HepG2 (cell line): ENCODE results near the gene FAM228A. TPM values are rescaled to one million over a fixed set of nuclear protein-coding genes. Genes with fewer than 3 reads are reported as not detected.

Experiments
- DPF2 ChIP-seq: sonication (generic); formaldehyde crosslinking; IDR thresholded peaks from 2 replicates; pipeline ENCODE4 v1.4.0; 2020; ENCODE audit warnings: mild to moderate bottlenecking, low read depth, missing genetic modification reagents, borderline replicate concordance
- DR1 ChIP-seq: sonication (generic); formaldehyde crosslinking; IDR thresholded peaks from 2 replicates; pipeline ENCODE4 v1.8.0; 2021; ENCODE audit warnings: mild to moderate bottlenecking, missing genetic modification reagents, inconsistent platforms
- ERF ChIP-seq: IDR thresholded peaks from 2 replicates; pipeline ENCODE4 v1.6.1; 2018; ENCODE audit warnings: missing biosample characterization, missing genetic modification reagents
- GLI4 ChIP-seq: sonication (generic); formaldehyde crosslinking; IDR thresholded peaks from 2 replicates; pipeline ENCODE4 v1.5.1; 2020; ENCODE audit warnings: missing genetic modification reagents, mild to moderate bottlenecking, moderate library complexity, borderline replicate concordance
- KLF9 ChIP-seq: IDR thresholded peaks from 2 replicates; pipeline ENCODE4 v1.6.1; 2016; ENCODE audit warnings: low read depth
- MAF1 ChIP-seq: sonication (generic); formaldehyde crosslinking; IDR thresholded peaks from 2 replicates; pipeline ENCODE4 v1.5.0; 2020; ENCODE audit warnings: missing genetic modification reagents, borderline replicate concordance
- RXRB ChIP-seq: IDR thresholded peaks from 2 replicates; pipeline ENCODE4 v1.6.1; 2016; ENCODE audit warnings: borderline replicate concordance, missing genetic modification reagents, missing compliant biosample characterization
- SATB2 ChIP-seq: sonication (generic); formaldehyde crosslinking; IDR thresholded peaks from 2 replicates; pipeline ENCODE4 v1.5.0; 2020; ENCODE audit warnings: missing genetic modification reagents
- SKI ChIP-seq: fragments of 450-650 bp; IDR thresholded peaks from one replicate; pipeline ENCODE4 v1.6.1; 2018; ENCODE audit warnings: mild to moderate bottlenecking; ENCODE audit not compliant: partially characterized antibody
- TGIF2 ChIP-seq: IDR thresholded peaks from 2 replicates; pipeline ENCODE4 v1.6.1; 2016; ENCODE audit warnings: control low read depth, missing compliant biosample characterization
- TSC22D2 ChIP-seq: sonication (generic); formaldehyde crosslinking; IDR thresholded peaks from 2 replicates; pipeline ENCODE4 v1.5.1; 2020; ENCODE audit warnings: missing genetic modification reagents, mild to moderate bottlenecking, borderline replicate concordance
- USF2 ChIP-seq, 2 experiments: sonication (generic) in 1 of 2; formaldehyde crosslinking in 1 of 2; IDR thresholded peaks; 2 replicates each; pipeline versions ENCODE4 v1.5.1 to v1.6.1; 2011 to 2020; ENCODE audit warnings: borderline replicate concordance in 1 of 2, low read depth in 1 of 2, low read length in 1 of 2, mild to moderate bottlenecking in 1 of 2, missing genetic modification reagents in 1 of 2, moderate library complexity in 1 of 2
- ZBTB21 ChIP-seq: sonication (generic); formaldehyde crosslinking; IDR thresholded peaks from 2 replicates; pipeline ENCODE4 v1.4.0; 2020; ENCODE audit warnings: missing genetic modification reagents
- ZNF20 ChIP-seq: sonication (generic); formaldehyde crosslinking; IDR thresholded peaks from 2 replicates; pipeline ENCODE4 v1.4.0; 2020; ENCODE audit warnings: mild to moderate bottlenecking, moderate library complexity, missing genetic modification reagents
- ZNF292 ChIP-seq: sonication (generic); formaldehyde crosslinking; IDR thresholded peaks from 2 replicates; pipeline ENCODE4 v1.8.1; 2022; ENCODE audit warnings: mild to moderate bottlenecking, low read depth, missing genetic modification reagents, borderline replicate concordance
- ZNF562 ChIP-seq: sonication (generic); formaldehyde crosslinking; IDR thresholded peaks from 2 replicates; pipeline ENCODE4 v1.8.0; 2022; ENCODE audit warnings: missing genetic modification reagents, borderline replicate concordance
- ZNF776 ChIP-seq: sonication (generic); formaldehyde crosslinking; IDR thresholded peaks from 2 replicates; pipeline ENCODE4 v1.4.0; 2020; ENCODE audit warnings: mild to moderate bottlenecking, missing genetic modification reagents
- ZSCAN12 ChIP-seq: sonication (generic); formaldehyde crosslinking; IDR thresholded peaks from 2 replicates; pipeline ENCODE4 v1.9.0; 2021; ENCODE audit warnings: mild to moderate bottlenecking, missing genetic modification reagents
- ZSCAN30 ChIP-seq: sonication (generic); formaldehyde crosslinking; IDR thresholded peaks from 2 replicates; pipeline ENCODE4 v1.5.0; 2020; ENCODE audit warnings: mild to moderate bottlenecking, missing genetic modification reagents
- polyA plus RNA-seq, 8 experiments: library from polyadenylated mRNA; depleted of rRNA in 3 of 8; stranded (reverse) in 7 of 8; unstranded in 1 of 8; fragments of >200 nt; fragmentation: Illumina TruSeq in 4 of 8; extraction: Trizol in 4 of 8; gene quantifications; 2 replicates each; pipeline versions ENCODE4 v1.2.1 to v1.2.3, GENCODE V29; 2011 to 2016; ENCODE audit warnings: low read depth in 4 of 8, missing spikeins in 1 of 8, mixed read lengths in 1 of 8; ENCODE audit not compliant: insufficient read depth in 1 of 8
- total RNA-seq, 5 experiments: library from RNA; depleted of rRNA; stranded (reverse); fragments of >200 nt; fragmentation: Illumina TruSeq; extraction: Trizol; gene quantifications; 2 replicates each; pipeline ENCODE4 v1.2.3, GENCODE V29; 2016; ENCODE audit warnings: low read depth in 1 of 5
- TF ChIP-seq, protein P1 (sequence below): sonication (generic); formaldehyde crosslinking; IDR thresholded peaks from 2 replicates; pipeline ENCODE4 v1.5.1; 2020; ENCODE audit warnings: mild to moderate bottlenecking, missing genetic modification reagents, moderate library complexity
- TF ChIP-seq, protein P2 (sequence below): IDR thresholded peaks from 2 replicates; pipeline ENCODE4 v1.6.1; 2016; ENCODE audit warnings: missing compliant biosample characterization, missing genetic modification reagents, borderline replicate concordance
- TF ChIP-seq, protein P3 (sequence below): sonication (generic); formaldehyde crosslinking; IDR thresholded peaks from 2 replicates; pipeline ENCODE4 v1.5.0; 2020; ENCODE audit warnings: missing genetic modification reagents, mild to moderate bottlenecking, borderline replicate concordance
- TF ChIP-seq, protein P4 (sequence below): IDR thresholded peaks from 2 replicates; pipeline ENCODE4 v1.6.1; 2016; ENCODE audit warnings: mild to moderate bottlenecking

The FAM228A gene
- total and polyA plus RNA-seq, 2 of the 13 experiments (the other 11 are each of a cell fraction or from before 2014, with no cell fraction given), result not detected

- TF ChIP-seq GLI4 (CRISPR knock-in tag) (no peak), ZSCAN30 (CRISPR knock-in tag) (no peak), MAF1 (CRISPR knock-in tag) (no peak), SKI (no peak), ZBTB21 (CRISPR knock-in tag) (no peak), ZNF20 (no peak), TGIF2 (no peak), DPF2 (CRISPR knock-in tag) (no peak), RXRB (0 out of 2 replicates have a peak, but pooled peaks have one; percentile 21), ZNF292 (CRISPR knock-in tag) (no peak), ZSCAN12 (CRISPR knock-in tag) (no peak), TSC22D2 (CRISPR knock-in tag) (no peak), ERF (CRISPR knock-in tag) (peak; percentile 67; the same call in 1 of the 2 replicates), DR1 (no peak), USF2 (IDR thresholded peaks at IDR 0.05; ENCODE audit: low read depth, low read length) (no peak), USF2 (CRISPR knock-in tag; IDR thresholded peaks at IDR 0.05; ENCODE audit: borderline replicate concordance) (no peak), KLF9 (no peak), ZNF562 (CRISPR knock-in tag) (no peak), ZNF776 (CRISPR knock-in tag) (no peak), SATB2 (CRISPR knock-in tag) (no peak)
- TF ChIP-seq, protein P1, sequence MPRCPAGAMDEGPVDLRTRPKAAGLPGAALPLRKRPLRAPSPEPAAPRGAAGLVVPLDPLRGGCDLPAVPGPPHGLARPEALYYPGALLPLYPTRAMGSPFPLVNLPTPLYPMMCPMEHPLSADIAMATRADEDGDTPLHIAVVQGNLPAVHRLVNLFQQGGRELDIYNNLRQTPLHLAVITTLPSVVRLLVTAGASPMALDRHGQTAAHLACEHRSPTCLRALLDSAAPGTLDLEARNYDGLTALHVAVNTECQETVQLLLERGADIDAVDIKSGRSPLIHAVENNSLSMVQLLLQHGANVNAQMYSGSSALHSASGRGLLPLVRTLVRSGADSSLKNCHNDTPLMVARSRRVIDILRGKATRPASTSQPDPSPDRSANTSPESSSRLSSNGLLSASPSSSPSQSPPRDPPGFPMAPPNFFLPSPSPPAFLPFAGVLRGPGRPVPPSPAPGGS, result no peak
- TF ChIP-seq, protein P2, sequence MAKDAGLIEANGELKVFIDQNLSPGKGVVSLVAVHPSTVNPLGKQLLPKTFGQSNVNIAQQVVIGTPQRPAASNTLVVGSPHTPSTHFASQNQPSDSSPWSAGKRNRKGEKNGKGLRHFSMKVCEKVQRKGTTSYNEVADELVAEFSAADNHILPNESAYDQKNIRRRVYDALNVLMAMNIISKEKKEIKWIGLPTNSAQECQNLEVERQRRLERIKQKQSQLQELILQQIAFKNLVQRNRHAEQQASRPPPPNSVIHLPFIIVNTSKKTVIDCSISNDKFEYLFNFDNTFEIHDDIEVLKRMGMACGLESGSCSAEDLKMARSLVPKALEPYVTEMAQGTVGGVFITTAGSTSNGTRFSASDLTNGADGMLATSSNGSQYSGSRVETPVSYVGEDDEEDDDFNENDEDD (CRISPR knock-in tag), result no peak
- TF ChIP-seq, protein P3, sequence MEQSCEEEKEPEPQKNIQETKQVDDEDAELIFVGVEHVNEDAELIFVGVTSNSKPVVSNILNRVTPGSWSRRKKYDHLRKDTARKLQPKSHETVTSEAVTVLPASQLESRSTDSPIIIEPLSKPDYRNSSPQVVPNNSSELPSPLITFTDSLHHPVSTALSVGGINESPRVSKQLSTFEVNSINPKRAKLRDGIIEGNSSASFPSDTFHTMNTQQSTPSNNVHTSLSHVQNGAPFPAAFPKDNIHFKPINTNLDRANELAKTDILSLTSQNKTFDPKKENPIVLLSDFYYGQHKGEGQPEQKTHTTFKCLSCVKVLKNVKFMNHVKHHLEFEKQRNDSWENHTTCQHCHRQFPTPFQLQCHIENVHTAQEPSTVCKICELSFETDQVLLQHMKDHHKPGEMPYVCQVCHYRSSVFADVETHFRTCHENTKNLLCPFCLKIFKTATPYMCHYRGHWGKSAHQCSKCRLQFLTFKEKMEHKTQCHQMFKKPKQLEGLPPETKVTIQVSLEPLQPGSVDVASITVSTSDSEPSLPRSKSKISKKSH, result no peak
- TF ChIP-seq, protein P4, sequence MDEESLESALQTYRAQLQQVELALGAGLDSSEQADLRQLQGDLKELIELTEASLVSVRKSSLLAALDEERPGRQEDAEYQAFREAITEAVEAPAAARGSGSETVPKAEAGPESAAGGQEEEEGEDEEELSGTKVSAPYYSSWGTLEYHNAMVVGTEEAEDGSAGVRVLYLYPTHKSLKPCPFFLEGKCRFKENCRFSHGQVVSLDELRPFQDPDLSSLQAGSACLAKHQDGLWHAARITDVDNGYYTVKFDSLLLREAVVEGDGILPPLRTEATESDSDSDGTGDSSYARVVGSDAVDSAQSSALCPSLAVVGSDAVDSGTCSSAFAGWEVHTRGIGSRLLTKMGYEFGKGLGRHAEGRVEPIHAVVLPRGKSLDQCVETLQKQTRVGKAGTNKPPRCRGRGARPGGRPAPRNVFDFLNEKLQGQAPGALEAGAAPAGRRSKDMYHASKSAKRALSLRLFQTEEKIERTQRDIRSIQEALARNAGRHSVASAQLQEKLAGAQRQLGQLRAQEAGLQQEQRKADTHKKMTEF (CRISPR knock-in tag), result peak; percentile 50; the same call in 1 of the 2 replicates
Measured at GRCh38 chr2:24164416-24164973, 10.4 kb upstream of the FAM228A start (continued).
